Breast epithelium (tissue), 4 donors: ENCODE results near the gene PAGE1. TPM values are rescaled to one million over a fixed set of nuclear protein-coding genes. Genes with fewer than 3 reads are reported as not detected.
"Not testable (repeated sequence)": the region's sequence is repeated elsewhere in the genome, so short reads cannot be mapped to it uniquely, and the experiment has no call there.

Experiments
- DNase-seq, 2 donors: peaks; one replicate each; pipeline ENCODE4 v3.0.0-alpha.2; 2019; ENCODE audit warnings: low spot score in 2 of 2
- H3K27ac ChIP-seq, 2 donors: fragments of 200-600 bp; sonication (generic) in 1 of 2; one replicate each; pipeline ENCODE4 v1.5.1; 2016 to 2019; ENCODE audit warnings: mild to moderate bottlenecking in 1 of 2
- H3K27me3 ChIP-seq, 2 donors: fragments of 200-600 bp; sonication (generic) in 1 of 2; one replicate each; pipeline versions ENCODE4 v1.5.1 to v1.6.0; 2017 to 2019; ENCODE audit warnings: control low read depth in 1 of 2, mild to moderate bottlenecking in 1 of 2
- H3K36me3 ChIP-seq: fragments of 200-600 bp; one replicate; pipeline ENCODE4 v1.5.1; 2019
- H3K4me1 ChIP-seq, 2 donors: fragments of 200-600 bp; sonication (generic); one replicate each; pipeline ENCODE4 v1.5.1; 2016 to 2019; ENCODE audit warnings: control low read depth in 1 of 2
- H3K4me3 ChIP-seq, 3 donors: fragments of 200-600 bp; sonication (generic); 1 replicate in 2 of 3; 2 replicates in 1 of 3; pipeline ENCODE4 v1.5.1; 2016 to 2019; ENCODE audit warnings: mild to moderate bottlenecking in 3 of 3, moderate library complexity in 2 of 3
- H3K9me3 ChIP-seq, 2 donors: fragments of 200-600 bp; sonication (generic) in 1 of 2; one replicate each; pipeline ENCODE4 v1.5.1; 2016 to 2019; ENCODE audit warnings: control low read depth in 1 of 2
- POLR2A ChIP-seq: fragments of 450-650 bp; IDR thresholded peaks from one replicate; pipeline ENCODE4 v1.6.1; 2016; ENCODE audit warnings: antibody characterized with exemption, mild to moderate bottlenecking, moderate library complexity
- POLR2AphosphoS5 ChIP-seq, 3 donors: sonication (generic); formaldehyde crosslinking; IDR thresholded peaks; one replicate each; pipeline ENCODE4 v1.6.1; 2017; ENCODE audit warnings: antibody characterized with exemption in 3 of 3
- intact Hi-C: fragments of 100-400 bp; cut with DNase I; formaldehyde crosslinking; loops from one replicate; pipeline ENCODE4 v1.15.1; 2023; ENCODE audit warnings: low total_unique reads
- total RNA-seq, 3 donors: library from RNA; depleted of rRNA; stranded (reverse); fragments of >200 nt; gene quantifications; one replicate each; pipeline ENCODE4 v1.1.0, GENCODE V29; 2016
- TF ChIP-seq, protein P1 (sequence below), 3 donors: fragments of 450-650 bp; IDR thresholded peaks; one replicate each; pipeline ENCODE4 v1.5.1; 2016 to 2017; ENCODE audit warnings: antibody characterized with exemption in 3 of 3, mild to moderate bottlenecking in 3 of 3, moderate library complexity in 3 of 3

Gene PAGE1, protein sequence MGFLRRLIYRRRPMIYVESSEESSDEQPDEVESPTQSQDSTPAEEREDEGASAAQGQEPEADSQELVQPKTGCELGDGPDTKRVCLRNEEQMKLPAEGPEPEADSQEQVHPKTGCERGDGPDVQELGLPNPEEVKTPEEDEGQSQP
- total RNA-seq, result not detected

DNA sequence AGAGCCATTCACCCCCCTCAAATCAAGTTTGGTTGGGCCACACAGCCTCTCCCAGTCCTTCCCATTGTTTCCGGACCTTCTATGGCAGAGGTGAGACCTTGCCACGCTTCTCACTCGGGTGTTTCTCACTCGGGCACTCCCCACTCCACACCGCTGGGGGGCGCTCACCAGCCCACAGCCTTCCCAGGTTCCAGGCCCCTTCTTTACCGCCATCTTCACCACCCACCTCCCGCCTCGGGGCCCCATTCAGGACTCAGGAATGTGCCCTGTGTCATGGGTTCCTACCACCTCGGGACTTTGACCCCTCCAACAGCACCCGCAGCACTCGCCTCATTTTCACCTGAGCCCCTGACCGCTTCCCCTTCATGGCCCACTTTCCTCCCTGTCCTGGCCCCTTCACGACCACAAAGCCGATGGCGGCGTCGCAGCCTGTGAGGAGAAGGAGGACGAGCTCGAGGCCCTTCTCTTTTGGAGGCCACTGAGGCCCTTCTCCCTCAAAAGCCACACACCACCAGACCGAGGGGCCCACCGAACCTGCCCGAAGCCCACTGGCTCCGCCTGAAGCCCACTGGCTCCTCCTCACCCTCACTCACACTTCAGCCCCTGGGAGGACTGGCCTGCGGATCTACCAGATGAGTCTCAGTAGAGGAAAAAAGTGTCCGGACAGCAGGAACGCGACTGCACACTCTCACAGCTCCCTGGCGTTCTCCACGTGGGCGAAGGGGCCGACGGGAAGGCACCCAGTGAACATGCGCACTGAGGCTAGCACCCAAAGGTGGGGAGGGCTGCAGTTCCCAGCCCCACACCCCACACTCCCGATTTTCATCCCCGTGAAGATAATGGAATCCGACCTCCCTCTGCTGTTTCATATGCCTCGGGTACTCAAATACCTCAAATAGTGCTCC, at the start of gene PAGE1:
PAGE1 (minus strand) TSS at position 709 of the 905 bp plus-strand sequence. CDS start 1,214 bp downstream, outside the sequence.
- Histone ChIP-seq H3K4me3 (no peak within 1 kb of the TSS), H3K36me3 (no peaks in the 10 kb centered on the region), H3K4me1 (no peaks in the 10 kb centered on the region), H3K27me3 (peaks cover 0 to 40% of the 10 kb centered on the region in 2 donors), H3K27ac (no peak within 1 kb of the TSS), H3K9me3 (peaks cover 0 to 25% of the 10 kb centered on the region in 2 donors)
- intact Hi-C loops, result no loop called here
- TF ChIP-seq, protein P1, sequence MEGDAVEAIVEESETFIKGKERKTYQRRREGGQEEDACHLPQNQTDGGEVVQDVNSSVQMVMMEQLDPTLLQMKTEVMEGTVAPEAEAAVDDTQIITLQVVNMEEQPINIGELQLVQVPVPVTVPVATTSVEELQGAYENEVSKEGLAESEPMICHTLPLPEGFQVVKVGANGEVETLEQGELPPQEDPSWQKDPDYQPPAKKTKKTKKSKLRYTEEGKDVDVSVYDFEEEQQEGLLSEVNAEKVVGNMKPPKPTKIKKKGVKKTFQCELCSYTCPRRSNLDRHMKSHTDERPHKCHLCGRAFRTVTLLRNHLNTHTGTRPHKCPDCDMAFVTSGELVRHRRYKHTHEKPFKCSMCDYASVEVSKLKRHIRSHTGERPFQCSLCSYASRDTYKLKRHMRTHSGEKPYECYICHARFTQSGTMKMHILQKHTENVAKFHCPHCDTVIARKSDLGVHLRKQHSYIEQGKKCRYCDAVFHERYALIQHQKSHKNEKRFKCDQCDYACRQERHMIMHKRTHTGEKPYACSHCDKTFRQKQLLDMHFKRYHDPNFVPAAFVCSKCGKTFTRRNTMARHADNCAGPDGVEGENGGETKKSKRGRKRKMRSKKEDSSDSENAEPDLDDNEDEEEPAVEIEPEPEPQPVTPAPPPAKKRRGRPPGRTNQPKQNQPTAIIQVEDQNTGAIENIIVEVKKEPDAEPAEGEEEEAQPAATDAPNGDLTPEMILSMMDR (IDR thresholded peaks at IDR 0.05), result no peak
- TF ChIP-seq POLR2A (no peak), POLR2AphosphoS5 (IDR thresholded peaks at IDR 0.05) (no peak)
- no peak for DNase-seq

DNA sequence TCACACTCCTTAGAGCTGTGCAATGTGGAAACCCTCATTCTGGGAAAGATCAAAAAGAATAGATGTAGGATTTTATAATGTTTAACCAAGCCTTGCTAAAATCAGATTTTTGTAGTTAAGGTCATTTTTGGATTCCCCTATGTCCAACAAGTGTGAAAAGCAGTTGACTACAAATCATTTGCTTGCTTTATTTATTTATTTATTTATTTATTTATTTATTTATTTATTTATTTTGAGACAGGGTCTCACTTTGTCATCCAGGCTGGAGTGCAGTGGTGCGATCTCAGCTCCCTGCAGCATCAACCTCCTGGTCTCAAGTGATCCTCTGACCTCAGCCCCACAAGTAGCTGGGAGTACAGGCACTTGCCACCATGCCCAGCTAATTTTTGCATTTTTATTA, 45.7 kb upstream of the PAGE1 start:
- H3K9me3 ChIP-seq, H3K4me3 ChIP-seq, intact Hi-C loops, H3K4me1 ChIP-seq, DNase-seq, H3K36me3 ChIP-seq, H3K27ac ChIP-seq: not testable (repeated sequence)
- H3K27me3 ChIP-seq, result peaks cover 0 to 47% of the 10 kb centered on the region in 2 donors

DNA sequence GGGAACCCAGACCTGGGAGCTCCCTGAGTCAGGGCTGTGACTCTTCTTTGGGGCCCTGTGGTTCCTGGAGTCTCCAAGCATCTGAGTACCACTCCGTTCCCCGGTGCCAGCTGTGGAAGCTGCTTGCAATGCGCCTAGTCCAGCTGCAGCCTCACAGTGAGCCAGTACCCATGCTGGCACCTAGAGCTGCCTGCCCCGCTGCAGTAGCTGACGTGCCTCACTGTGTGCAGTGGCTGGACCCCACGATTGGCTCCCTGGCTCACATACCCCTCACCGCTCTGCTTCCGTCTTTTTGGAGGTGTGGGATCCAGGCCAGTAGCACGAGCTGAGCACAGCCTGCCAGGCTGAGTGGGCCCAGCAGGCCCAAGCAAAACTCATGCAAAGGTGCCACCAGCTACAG, 32.1 kb upstream of the PAGE1 start:
- intact Hi-C loops, result loop anchor here (5.0 kb wide), 1 partner anchor 584 kb away; no protein-coding TSS in a partner anchor
- H3K27ac ChIP-seq, result no peak overlapping the region
- H3K27me3 ChIP-seq, result peaks cover 0 to 60% of the 10 kb centered on the region in 2 donors
- H3K9me3 ChIP-seq, result no peaks in the 10 kb centered on the region
- DNase-seq, result no peak
- H3K36me3 ChIP-seq, result no peaks in the 10 kb centered on the region
- no peaks in the 10 kb centered on the region for H3K4me1 ChIP-seq
- H3K4me3 ChIP-seq, result no peak overlapping the region
- TF ChIP-seq POLR2AphosphoS5 (IDR thresholded peaks at IDR 0.05) (no peak), POLR2A (no peak)
- TF ChIP-seq, protein P1 (IDR thresholded peaks at IDR 0.05), result no peak

DNA sequence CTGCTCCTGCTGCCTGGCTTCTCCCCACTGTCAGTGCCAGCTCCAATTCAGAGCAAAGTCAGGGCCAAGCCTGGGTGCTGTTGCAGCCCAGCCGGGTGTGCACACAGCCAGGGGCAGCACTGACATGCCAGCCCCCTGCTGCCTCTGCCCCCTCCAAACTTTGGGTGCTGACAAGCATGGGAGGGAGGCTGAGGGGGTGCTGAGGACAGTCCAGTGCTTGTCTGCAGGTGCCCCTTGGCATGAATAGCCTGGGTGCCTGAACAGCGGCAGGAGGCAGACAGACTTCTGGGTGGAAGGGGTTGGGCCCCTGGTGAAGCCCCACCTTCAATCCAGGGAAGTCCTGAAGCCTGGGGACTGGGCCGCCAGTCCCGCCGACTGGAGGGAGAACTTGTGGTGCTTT, 31.2 kb upstream of the PAGE1 start:
- TF ChIP-seq POLR2A (no peak), POLR2AphosphoS5 (IDR thresholded peaks at IDR 0.05) (no peak)
- TF ChIP-seq, protein P1 (IDR thresholded peaks at IDR 0.05), result no peak
- Histone ChIP-seq H3K36me3 (no peaks in the 10 kb centered on the region), H3K4me3 (no peak overlapping the region), H3K27ac (no peak overlapping the region), H3K9me3 (peaks cover 0 to 2% of the 10 kb centered on the region in 2 donors), H3K4me1 (no peaks in the 10 kb centered on the region), H3K27me3 (peaks cover 0 to 66% of the 10 kb centered on the region in 2 donors)
- intact Hi-C loops, result loop anchor here (5.0 kb wide), 1 partner anchor 585 kb away; no protein-coding TSS in a partner anchor
- DNase-seq, result no peak

DNA sequence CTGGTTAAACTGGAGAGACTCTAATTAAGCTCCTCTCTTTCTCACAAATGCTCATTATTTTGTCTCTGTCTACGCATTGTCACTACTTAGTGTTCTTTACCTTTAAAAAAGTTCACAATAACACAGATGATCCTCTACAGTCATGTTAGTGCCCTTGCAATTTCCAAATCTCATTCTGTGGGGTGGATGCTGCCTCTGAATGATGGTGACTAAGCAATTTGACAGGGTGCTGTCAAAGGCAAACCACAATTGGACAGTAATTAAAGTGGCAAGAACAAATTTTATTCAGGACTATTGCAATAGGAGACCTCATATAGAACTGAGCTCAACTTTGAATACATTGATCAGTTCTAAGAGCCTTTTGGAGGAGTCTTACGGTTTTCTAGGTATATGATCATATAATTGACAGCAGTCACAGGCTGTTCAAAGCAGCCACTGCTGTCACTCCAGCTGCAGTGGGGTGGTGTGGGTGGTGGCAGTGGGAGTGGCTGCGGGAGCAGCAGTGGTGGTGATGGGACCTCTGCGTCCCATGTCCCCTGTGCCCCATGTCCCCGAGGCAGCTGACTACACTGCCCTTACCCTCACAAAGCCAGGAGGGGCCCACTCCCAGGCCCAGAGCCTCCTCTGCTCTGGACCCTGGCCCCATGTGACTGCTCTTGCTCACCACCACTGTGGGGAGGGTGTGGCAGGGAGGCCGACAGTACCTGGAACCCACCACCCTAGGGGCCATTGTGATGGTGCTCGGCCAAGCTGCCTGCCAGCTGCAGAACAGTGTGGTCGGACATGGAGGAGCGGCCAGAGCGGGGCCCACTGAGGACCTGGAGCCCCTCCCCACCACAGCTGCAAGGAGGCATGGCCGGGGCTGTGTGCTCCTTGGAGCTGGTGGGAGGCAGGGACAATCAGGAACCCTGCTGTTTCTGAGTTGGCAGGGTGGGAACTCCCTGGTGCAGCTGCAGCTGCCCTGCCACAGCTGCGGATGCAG, 30.4 kb upstream of the PAGE1 start:
- DNase-seq, result no peak
- Histone ChIP-seq H3K27ac (no peak overlapping the region), H3K4me1 (no peaks in the 10 kb centered on the region), H3K27me3 (peaks cover 0 to 62% of the 10 kb centered on the region in 2 donors), H3K4me3 (no peak overlapping the region), H3K9me3 (peaks cover 0 to 10% of the 10 kb centered on the region in 2 donors), H3K36me3 (no peaks in the 10 kb centered on the region)
- intact Hi-C loops, result loop anchor here (5.0 kb wide), 1 partner anchor 586 kb away; no protein-coding TSS in a partner anchor
- TF ChIP-seq POLR2AphosphoS5 (IDR thresholded peaks at IDR 0.05) (no peak), POLR2A (no peak)
- TF ChIP-seq, protein P1 (IDR thresholded peaks at IDR 0.05), result no peak
